ENCODE data around the gene GDPD4.

DNA sequence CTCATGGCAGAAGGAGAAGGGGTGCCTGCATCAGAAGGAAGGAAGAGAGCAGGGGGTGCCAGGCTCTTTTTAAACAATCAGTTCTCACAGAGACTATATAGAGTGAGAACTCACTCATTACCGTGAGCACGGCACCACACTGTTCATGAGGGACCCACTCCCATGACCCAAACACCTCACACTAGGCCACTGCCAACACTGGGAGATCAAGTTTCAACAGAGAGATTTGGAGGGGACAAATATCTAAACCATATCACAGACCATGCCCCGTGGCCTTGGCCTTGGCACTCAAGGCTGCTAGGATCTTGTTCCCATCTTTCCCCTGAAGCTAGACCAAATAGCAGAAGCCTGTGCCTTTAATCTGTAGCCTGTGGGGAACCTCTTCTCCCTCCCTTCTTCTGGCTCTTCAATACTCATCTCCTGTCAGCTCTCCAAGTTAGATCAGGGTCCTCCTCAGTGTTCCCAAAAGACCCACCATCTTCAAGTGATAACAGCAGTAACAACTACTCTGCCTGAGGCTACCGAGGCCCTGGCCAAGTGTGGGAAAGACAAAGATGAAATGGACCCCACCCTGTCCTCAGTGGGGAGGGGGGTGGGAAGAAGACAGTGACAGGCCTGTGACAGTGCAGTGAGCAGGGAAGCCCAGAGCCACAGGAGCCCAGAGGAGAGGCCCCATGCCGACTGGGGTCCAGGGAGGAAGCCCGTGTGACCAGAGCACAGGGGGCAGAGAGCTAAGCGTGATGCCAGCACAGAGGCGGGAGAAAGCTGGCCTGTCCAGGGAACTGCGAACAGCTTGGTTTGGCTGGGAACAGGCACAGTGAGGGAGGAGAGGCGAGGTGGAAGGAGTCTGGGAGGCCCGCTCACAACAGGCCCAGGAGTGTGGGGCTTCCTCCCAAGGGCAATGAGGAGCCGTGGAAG is 100.9 kb downstream of the GDPD4 start:
- no peak for TF ChIP-seq EZH2 (IDR thresholded peaks at IDR 0.05; ENCODE audit: borderline replicate concordance, low read depth, low read length, poor library complexity, severe bottlenecking)
- TF ChIP-seq, protein P1, sequence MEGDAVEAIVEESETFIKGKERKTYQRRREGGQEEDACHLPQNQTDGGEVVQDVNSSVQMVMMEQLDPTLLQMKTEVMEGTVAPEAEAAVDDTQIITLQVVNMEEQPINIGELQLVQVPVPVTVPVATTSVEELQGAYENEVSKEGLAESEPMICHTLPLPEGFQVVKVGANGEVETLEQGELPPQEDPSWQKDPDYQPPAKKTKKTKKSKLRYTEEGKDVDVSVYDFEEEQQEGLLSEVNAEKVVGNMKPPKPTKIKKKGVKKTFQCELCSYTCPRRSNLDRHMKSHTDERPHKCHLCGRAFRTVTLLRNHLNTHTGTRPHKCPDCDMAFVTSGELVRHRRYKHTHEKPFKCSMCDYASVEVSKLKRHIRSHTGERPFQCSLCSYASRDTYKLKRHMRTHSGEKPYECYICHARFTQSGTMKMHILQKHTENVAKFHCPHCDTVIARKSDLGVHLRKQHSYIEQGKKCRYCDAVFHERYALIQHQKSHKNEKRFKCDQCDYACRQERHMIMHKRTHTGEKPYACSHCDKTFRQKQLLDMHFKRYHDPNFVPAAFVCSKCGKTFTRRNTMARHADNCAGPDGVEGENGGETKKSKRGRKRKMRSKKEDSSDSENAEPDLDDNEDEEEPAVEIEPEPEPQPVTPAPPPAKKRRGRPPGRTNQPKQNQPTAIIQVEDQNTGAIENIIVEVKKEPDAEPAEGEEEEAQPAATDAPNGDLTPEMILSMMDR (conservative IDR thresholded peaks at IDR 0.05; ENCODE audit: low read depth, low read length) = no peak
